Medulla oblongata (tissue), 1 donor: Measurements from ENCODE around the gene DNAAF5.

Experiments
- DNase-seq: peaks from one replicate; pipeline ENCODE4 v3.0.0-alpha.2; 2015; ENCODE audit errors: extremely low spot score

DNAAF5 gene

GRCh38 chr7:833601-834258 is 107.2 kb downstream of the DNAAF5 start:
- DNase-seq, result no peak

GRCh38 chr7:834277-834676 is 107.8 kb downstream of the DNAAF5 start:
- DNase-seq, result no peak

- no peak for DNase-seq
Observed at GRCh38 chr7:835021-835420, 108.5 kb downstream of the DNAAF5 start.

GRCh38 chr7:835485-836401 is 109.2 kb downstream of the DNAAF5 start:
- DNase-seq, result peak; percentile 47
